Adipose tissue (tissue), 3 donors: Measurements from ENCODE around the gene SAMD5. TPM values are rescaled to one million over a fixed set of nuclear protein-coding genes. Genes with fewer than 3 reads are reported as not detected.

ENCODE experiments used
- H3K27ac ChIP-seq: one replicate; pipeline ENCODE4 v1.5.1; 2013; ENCODE audit warnings: low read depth, low read length
- WGBS, 3 donors: extraction: QIAGEN DNeasy Blood & Tissue Kit; methylation state at CpG; one replicate each; pipeline ENCODE4 v1.1.7; 2013; 5-methylcytosine and 5-hydroxymethylcytosine counted together
- polyA plus RNA-seq, 3 donors: library from polyadenylated mRNA; stranded (reverse); fragments of 200-250 nt; gene quantifications; one replicate each; pipeline ENCODE4 v1.2.3, GENCODE V29; 2013
- donor health status: healthy with polysubstance abuse.
- donor health status: Bipolar disorder and iron deficiency.
- donor health status: healthy.

SAMD5 gene
- polyA plus RNA-seq, 3 donors, result 0.27 to 0.56 (median 0.32) TPM

- H3K27ac ChIP-seq, result no peak overlapping the region
- WGBS, 3 donors, result 62 to 77% (median 66%) methylated on average over 3 of the region's 3 CpGs
Observed at GRCh38 chr6:147595961-147596360, 87.5 kb downstream of the SAMD5 start.

GRCh38 chr6:147603392-147604081, 95.0 kb downstream of the SAMD5 start:
- no peak overlapping the region for H3K27ac ChIP-seq
- WGBS, 3 donors, result 86 to 87% (median 87%) methylated on average over 2 of the region's 2 CpGs

- H3K27ac ChIP-seq, result no peak overlapping the region
- 72 to 75% (median 75%) methylated on average over 4 of the region's 4 CpGs for WGBS, 3 donors
Observed at GRCh38 chr6:147604373-147604772, 95.9 kb downstream of the SAMD5 start.

GRCh38 chr6:147611992-147612391, 103.5 kb downstream of the SAMD5 start:
- no peak overlapping the region for H3K27ac ChIP-seq
- 93 to 96% (median 93%) methylated on average over 5 of the region's 5 CpGs for WGBS, 3 donors

- 77 to 84% (median 82%) methylated on average over 4 of the region's 4 CpGs for WGBS, 3 donors
- no peak overlapping the region for H3K27ac ChIP-seq
Observed at GRCh38 chr6:147614501-147614900, 106.0 kb downstream of the SAMD5 start.

- H3K27ac ChIP-seq, result no peak overlapping the region
- 78 to 85% (median 84%) methylated on average over 6 of the region's 6 CpGs for WGBS, 3 donors
Observed at GRCh38 chr6:147615659-147616456, 107.4 kb downstream of the SAMD5 start.

- no peak overlapping the region for H3K27ac ChIP-seq
- 88 to 97% (median 93%) methylated on average over 3 of the region's 3 CpGs for WGBS, 3 donors
Observed at GRCh38 chr6:147617366-147617765, 108.9 kb downstream of the SAMD5 start.

- H3K27ac ChIP-seq, result no peak overlapping the region
- 92 to 95% (median 94%) methylated on average over 6 of the region's 6 CpGs for WGBS, 3 donors
Observed at GRCh38 chr6:147618457-147618856, 110.0 kb downstream of the SAMD5 start.

- H3K27ac ChIP-seq, result no peak overlapping the region
- WGBS, 3 donors, result 65 to 82% (median 74%) methylated on average over 6 of the region's 6 CpGs
Observed at GRCh38 chr6:147618927-147619326, 110.4 kb downstream of the SAMD5 start.
